ENCODE results near the gene FAR2. TPM values are rescaled to one million over a fixed set of nuclear protein-coding genes. Genes with fewer than 3 reads are reported as not detected.
"Not testable (repeated sequence)": the region's sequence is repeated elsewhere in the genome, so short reads cannot be mapped to it uniquely, and the experiment has no call there.

Gene FAR2
- total RNA-seq, 1 experiment from 2014 or later: 6.6 TPM

DNA sequence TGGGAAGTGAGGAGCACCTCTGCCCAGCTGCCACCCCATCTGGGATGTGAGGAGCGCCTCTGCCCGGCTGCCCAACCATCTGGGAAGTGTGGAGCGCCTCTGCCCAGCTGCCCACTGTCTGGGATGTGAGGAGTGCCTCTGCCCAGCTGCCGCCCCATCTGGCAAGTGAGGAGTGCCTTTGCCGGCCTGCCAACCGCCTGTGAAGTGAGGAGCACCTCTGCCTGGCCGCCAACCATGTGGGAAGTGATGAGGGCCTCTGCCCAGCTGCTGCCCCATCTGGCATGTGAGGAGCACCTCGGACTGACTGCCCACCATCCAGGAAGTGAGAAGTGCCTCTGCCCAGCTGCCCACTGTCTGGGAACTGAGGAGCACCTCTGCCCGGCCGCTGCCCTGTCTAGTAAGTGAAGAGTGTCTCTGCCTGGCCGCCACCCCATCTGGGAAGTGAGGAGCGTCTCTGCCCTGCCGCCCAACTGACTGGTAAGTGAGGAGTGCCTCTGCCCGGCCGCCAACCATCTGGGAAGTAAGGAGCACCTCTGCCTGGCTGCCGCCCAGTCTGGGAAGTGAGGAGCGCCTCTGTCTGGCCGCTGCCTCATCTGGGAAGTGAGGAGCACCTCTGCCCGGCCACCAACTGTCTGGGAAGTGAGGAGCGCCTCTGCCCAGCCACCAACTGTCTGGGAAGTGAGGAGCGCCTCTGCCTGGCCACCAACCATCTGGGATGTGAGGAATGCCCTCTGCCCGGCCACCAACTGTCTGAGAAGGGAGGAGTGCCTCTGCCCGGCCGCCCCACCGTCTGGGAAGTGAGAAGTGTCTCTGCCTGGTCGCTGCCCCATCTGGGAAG lies 22.6 kb downstream of the FAR2 start:
- POLR2A ChIA-PET: no interaction called here

DNA sequence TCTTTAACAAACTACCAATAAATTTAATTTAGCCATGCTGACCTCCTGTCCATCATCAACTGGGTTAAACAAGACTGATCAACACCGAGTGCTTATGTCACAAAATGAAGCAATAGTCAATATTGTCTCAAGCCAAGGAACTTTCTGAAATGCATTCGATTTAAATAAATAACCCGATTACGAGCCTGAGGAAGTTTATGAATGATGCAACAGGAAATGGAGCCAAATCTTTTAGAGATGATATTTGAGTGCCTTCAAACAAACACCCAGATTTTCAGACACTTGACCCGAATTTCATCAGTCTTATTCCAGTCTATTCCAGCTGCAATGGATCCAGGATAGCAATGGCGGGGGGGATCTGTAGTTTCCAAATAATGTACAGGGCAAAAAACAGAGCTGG lies 27.9 kb downstream of the FAR2 start:
- no peaks in the 10 kb centered on the region for H3K36me3 Mint-ChIP-seq (ENCODE audit: insufficient read depth, unreplicated experiment)
- intact Hi-C loops (cut with micrococcal nuclease; ENCODE audit: unreplicated experiment): no loop called here
- H3K27ac Mint-ChIP-seq (ENCODE audit: unreplicated experiment): no peak overlapping the region
- Histone ChIP-seq H3K36me3 (ENCODE audit: control insufficient read depth, insufficient read depth, low read length) (no peaks in the 10 kb centered on the region), H3K27me3 (replicated peaks; ENCODE audit: control insufficient read depth, insufficient read depth, low read length) (no peaks in the 10 kb centered on the region), H3K4me1 (no peaks in the 10 kb centered on the region), H3K4me3 (ENCODE audit: low read depth, low read length) (no peak overlapping the region), H3K9me3 (peaks cover 5% of the 10 kb centered on the region; the same call in 1 of the 2 replicates)
- no peaks in the 10 kb centered on the region for H3K4me1 Mint-ChIP-seq (ENCODE audit: low read depth, unreplicated experiment)
- H3K4me3 Mint-ChIP-seq (ENCODE audit: unreplicated experiment): no peak overlapping the region
- no peaks in the 10 kb centered on the region for H3K27me3 Mint-ChIP-seq (ENCODE audit: insufficient read depth, unreplicated experiment)
- CTCF ChIA-PET: no interaction called here
- no peak for DNase-seq
- no TSS peak for BruUV-seq (replicated peaks)
- peaks cover 13% of the 10 kb centered on the region for H3K9me3 Mint-ChIP-seq (ENCODE audit: unreplicated experiment)
- TF ChIP-seq, protein P1, sequence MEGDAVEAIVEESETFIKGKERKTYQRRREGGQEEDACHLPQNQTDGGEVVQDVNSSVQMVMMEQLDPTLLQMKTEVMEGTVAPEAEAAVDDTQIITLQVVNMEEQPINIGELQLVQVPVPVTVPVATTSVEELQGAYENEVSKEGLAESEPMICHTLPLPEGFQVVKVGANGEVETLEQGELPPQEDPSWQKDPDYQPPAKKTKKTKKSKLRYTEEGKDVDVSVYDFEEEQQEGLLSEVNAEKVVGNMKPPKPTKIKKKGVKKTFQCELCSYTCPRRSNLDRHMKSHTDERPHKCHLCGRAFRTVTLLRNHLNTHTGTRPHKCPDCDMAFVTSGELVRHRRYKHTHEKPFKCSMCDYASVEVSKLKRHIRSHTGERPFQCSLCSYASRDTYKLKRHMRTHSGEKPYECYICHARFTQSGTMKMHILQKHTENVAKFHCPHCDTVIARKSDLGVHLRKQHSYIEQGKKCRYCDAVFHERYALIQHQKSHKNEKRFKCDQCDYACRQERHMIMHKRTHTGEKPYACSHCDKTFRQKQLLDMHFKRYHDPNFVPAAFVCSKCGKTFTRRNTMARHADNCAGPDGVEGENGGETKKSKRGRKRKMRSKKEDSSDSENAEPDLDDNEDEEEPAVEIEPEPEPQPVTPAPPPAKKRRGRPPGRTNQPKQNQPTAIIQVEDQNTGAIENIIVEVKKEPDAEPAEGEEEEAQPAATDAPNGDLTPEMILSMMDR (IDR thresholded peaks at IDR 0.05; ENCODE audit: insufficient read depth in 1 of 2, low read depth in 1 of 2, low read length in 1 of 2, severe bottlenecking in 1 of 2, unreplicated experiment in 1 of 2): no peak
- POLR2A ChIA-PET: no interaction called here

More for the DNA sequence above, 22.6 kb downstream of the FAR2 start:
- Histone ChIP-seq H3K4me1 (peaks cover 14% of the 10 kb centered on the region), H3K4me3 (ENCODE audit: low read depth, low read length) (no peak overlapping the region), H3K27me3 (replicated peaks; ENCODE audit: control insufficient read depth, insufficient read depth, low read length) (no peaks in the 10 kb centered on the region), H3K9me3 (peaks cover 5% of the 10 kb centered on the region; the same call in 1 of the 2 replicates), H3K36me3 (ENCODE audit: control insufficient read depth, insufficient read depth, low read length) (no peaks in the 10 kb centered on the region)
- TF ChIP-seq, protein P1 (IDR thresholded peaks at IDR 0.05; ENCODE audit: insufficient read depth in 1 of 2, low read depth in 1 of 2, low read length in 1 of 2, severe bottlenecking in 1 of 2, unreplicated experiment in 1 of 2): no peak
- Mint-ChIP-seq H3K27ac (ENCODE audit: unreplicated experiment) (no peak overlapping the region), H3K36me3 (ENCODE audit: insufficient read depth, unreplicated experiment) (no peaks in the 10 kb centered on the region), H3K4me1 (ENCODE audit: low read depth, unreplicated experiment) (peaks cover 6% of the 10 kb centered on the region), H3K4me3 (ENCODE audit: unreplicated experiment) (no peak overlapping the region), H3K27me3 (ENCODE audit: insufficient read depth, unreplicated experiment) (no peaks in the 10 kb centered on the region), H3K9me3 (ENCODE audit: unreplicated experiment) (peaks cover 24% of the 10 kb centered on the region)
- CTCF ChIA-PET: no interaction called here
- no peak for DNase-seq
- BruUV-seq (replicated peaks): no TSS peak
- intact Hi-C loops (cut with micrococcal nuclease; ENCODE audit: unreplicated experiment): no loop called here

DNA sequence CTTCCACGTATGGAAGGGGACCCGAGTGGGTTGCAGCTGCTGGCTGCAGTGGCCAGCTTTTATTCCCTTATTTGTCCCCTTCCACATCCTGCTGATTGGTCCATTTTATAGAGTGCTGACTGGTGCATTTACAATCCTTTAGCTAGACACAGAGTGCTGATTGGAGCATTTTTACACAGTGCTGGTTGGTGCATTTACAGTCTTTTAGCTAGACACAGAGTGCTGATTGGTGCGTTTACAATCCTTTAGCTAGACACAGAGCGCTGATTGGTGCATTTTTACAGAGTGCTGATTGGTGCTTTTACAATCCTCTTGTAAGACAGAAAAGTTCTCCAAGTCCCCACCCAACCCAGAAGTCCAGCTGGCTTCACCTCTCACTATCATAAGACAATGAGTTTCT lies 33.2 kb downstream of the FAR2 start:
- intact Hi-C loops (cut with micrococcal nuclease; ENCODE audit: unreplicated experiment); CTCF ChIA-PET; H3K4me3 Mint-ChIP-seq (ENCODE audit: unreplicated experiment); H3K27me3 ChIP-seq (replicated peaks; ENCODE audit: control insufficient read depth, insufficient read depth, low read length); H3K9me3 ChIP-seq; H3K4me3 ChIP-seq (ENCODE audit: low read depth, low read length); H3K4me1 ChIP-seq; H3K27me3 Mint-ChIP-seq (ENCODE audit: insufficient read depth, unreplicated experiment); POLR2A ChIA-PET; H3K4me1 Mint-ChIP-seq (ENCODE audit: low read depth, unreplicated experiment); H3K36me3 Mint-ChIP-seq (ENCODE audit: insufficient read depth, unreplicated experiment); H3K27ac Mint-ChIP-seq (ENCODE audit: unreplicated experiment); H3K36me3 ChIP-seq (ENCODE audit: control insufficient read depth, insufficient read depth, low read length); DNase-seq; BruUV-seq (replicated peaks): not testable (repeated sequence)
- peaks cover 13% of the 10 kb centered on the region for H3K9me3 Mint-ChIP-seq (ENCODE audit: unreplicated experiment)
